ENCODE measurements around the gene EPS8.
A peak's percentile ranks its signal among the peaks of the same experiment; 100 is the strongest.

Gene EPS8

GRCh38 chr12:15583804-15584203 lies 205.4 kb downstream of the EPS8 start:
- no peak overlapping the region for H3K4me3 ChIP-seq (ENCODE audit: low read depth, low read length)
- TF ChIP-seq CTCF (IDR thresholded peaks at IDR 0.05; ENCODE audit: control insufficient read depth, extremely low read depth, insufficient read depth) = no peak
- no peak for DNase-seq (ENCODE audit: low read depth)

GRCh38 chr12:15581006-15581405 lies 208.2 kb downstream of the EPS8 start:
- no peak for DNase-seq (ENCODE audit: low read depth)

DNA sequence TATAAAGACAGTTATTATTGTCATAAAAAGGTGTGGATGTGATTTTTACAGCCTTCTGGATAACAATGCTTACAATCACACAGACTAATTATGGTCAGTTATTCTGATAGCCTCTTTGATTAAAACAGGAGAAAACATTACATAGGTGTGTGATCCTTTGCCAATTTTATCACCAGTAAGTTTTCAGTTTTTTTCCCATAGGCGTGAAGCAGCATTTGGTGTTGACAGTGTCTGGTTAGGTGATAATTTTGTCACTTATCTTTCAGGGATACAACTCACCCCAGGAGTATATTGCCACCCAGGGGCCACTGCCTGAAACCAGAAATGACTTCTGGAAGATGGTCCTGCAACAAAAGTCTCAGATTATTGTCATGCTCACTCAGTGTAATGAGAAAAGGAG lies 208.8 kb downstream of the EPS8 start:
- H3K4me3 ChIP-seq (ENCODE audit: low read depth, low read length) = no peak overlapping the region
- TF ChIP-seq CTCF (IDR thresholded peaks at IDR 0.05; ENCODE audit: control insufficient read depth, extremely low read depth, insufficient read depth) = 0 out of 2 replicates have a peak, but pooled peaks have one; percentile 11
- DNase-seq (ENCODE audit: low read depth) = no peak

More at GRCh38 chr12:15581006-15581405, 208.2 kb downstream of the EPS8 start:
- no peak overlapping the region for H3K4me3 ChIP-seq (ENCODE audit: low read depth, low read length)
- no peak for TF ChIP-seq CTCF (IDR thresholded peaks at IDR 0.05; ENCODE audit: control insufficient read depth, extremely low read depth, insufficient read depth)

DNA sequence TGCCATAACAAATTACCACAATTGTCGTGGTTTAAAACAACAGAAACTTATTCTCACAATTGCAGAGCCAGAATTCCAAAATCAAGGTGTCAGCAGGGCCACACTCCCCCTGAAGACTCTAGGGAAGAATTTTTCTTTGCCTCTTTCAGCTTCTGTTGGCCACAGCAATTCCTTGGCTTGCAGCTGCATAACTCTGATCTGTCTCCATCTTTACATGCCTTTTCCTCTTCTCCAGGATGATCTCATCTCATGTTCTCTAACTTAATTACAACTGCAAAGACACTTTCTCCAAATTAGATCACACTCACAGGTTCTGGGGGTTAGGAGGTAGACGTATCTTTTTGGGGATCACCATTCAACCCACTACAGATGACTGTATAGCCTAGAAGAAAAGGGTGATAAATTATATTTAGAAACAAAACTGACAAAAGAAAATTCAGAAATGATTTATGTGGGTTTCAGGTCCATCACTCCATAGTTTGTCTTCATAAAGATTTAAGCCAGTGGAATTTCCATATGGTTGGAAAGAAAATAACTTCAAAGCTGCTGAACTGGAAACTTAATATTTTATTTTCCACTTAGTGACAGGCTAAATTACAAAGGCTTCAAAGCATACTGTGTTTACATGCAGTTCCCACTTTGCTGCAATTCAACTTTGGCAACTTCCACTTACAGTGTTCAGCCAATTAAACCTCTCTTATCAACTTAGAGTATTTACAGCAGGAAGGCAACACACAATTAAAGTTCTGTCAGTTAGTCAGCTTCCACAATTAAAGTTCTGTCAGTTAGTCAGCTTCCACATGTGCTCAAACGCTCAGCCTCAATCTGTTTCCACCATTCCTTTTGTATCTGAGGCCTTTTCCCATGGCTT lies 213.3 kb downstream of the EPS8 start:
- DNase-seq (ENCODE audit: low read depth) = no peak
- H3K4me3 ChIP-seq (ENCODE audit: low read depth, low read length) = no peak overlapping the region
- no peak for TF ChIP-seq CTCF (IDR thresholded peaks at IDR 0.05; ENCODE audit: control insufficient read depth, extremely low read depth, insufficient read depth)

DNA sequence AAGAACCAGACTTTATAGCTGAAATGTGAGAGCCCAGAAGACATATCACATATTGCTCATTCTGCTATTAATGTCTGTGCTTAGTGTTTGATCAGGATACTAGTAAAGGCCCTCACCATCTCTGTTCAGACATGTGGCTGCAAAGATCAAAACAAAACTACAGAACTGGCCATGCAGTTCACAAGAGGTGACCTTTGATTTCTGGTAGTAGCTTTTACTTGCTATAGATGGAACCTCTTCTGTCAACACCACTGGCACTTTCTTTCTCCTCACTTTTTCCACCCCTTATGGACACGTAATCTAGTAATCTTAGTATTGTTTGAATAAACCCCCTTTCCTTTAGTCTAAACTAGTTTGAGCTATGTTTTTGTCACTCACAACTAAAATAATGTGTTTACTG lies 214.8 kb downstream of the EPS8 start:
- DNase-seq (ENCODE audit: low read depth) = no peak
- TF ChIP-seq CTCF (IDR thresholded peaks at IDR 0.05; ENCODE audit: control insufficient read depth, extremely low read depth, insufficient read depth) = no peak

More for the DNA sequence above, 214.8 kb downstream of the EPS8 start:
- H3K4me3 ChIP-seq (ENCODE audit: low read depth, low read length) = no peak overlapping the region

Data from LNCaP clone FGC (cell line).